ENCODE data around the gene PTGR2. TPM values are rescaled to one million over a fixed set of nuclear protein-coding genes. Genes with fewer than 3 reads are reported as not detected.
A peak's percentile ranks its signal among the peaks of the same experiment; 100 is the strongest.
"Not testable (repeated sequence)": the region's sequence is repeated elsewhere in the genome, so short reads cannot be mapped to it uniquely, and the experiment has no call there.

Gene PTGR2
- total and polyA plus RNA-seq, 2 donors (not counting 1 experiment from before 2014, with no cell fraction given) = 5.6 to 7.9 TPM

GRCh38 chr14:73865534-73866113 lies 14.0 kb downstream of the PTGR2 start:
- Histone ChIP-seq H3K4me3 (replicated peaks in 1 of 4; ENCODE audit: control extremely low read depth in 1 of 4, insufficient read depth in 1 of 4, low read depth in 3 of 4, low read length in 4 of 4) (no peak overlapping the region), H3K9ac (ENCODE audit: insufficient read depth, low read length) (no peak overlapping the region), H2AFZ (ENCODE audit: low read length) (no peak overlapping the region), H3K4me1 (ENCODE audit: control insufficient read depth, extremely low read depth, insufficient read depth, low read length) (no peaks in the 10 kb centered on the region), H3K4me2 (ENCODE audit: extremely low read depth, insufficient read depth, low read length) (no peak overlapping the region), H4K20me1 (ENCODE audit: control insufficient read depth, extremely low read depth, insufficient read depth, low read length) (no peaks in the 10 kb centered on the region), H3K27me3 (ENCODE audit: control insufficient read depth, insufficient read depth, low read length) (no peaks in the 10 kb centered on the region), H3K9me3 (ENCODE audit: control insufficient read depth, insufficient read depth, low read depth, low read length) (no peaks in the 10 kb centered on the region), H3K27ac (ENCODE audit: insufficient read depth, low read length) (no peak overlapping the region), H3K79me2 (ENCODE audit: control insufficient read depth, insufficient read depth, low read length) (no peaks in the 10 kb centered on the region), H3K36me3 (ENCODE audit: control insufficient read depth, insufficient read depth, low read length) (peaks cover 2% of the 10 kb centered on the region)
- TF ChIP-seq CTCF (conservative IDR thresholded peaks at IDR 0.05 in 1 of 2, IDR thresholded peaks at IDR 0.05 in 1 of 2; ENCODE audit: low read depth in 1 of 2, low read length in 2 of 2) = no peak
- TF ChIP-seq EZH2 (IDR thresholded peaks at IDR 0.05; ENCODE audit: low read length, missing control alignments) = no peak
- DNase-seq (ENCODE audit: low read depth in 2 of 2) = no peak

GRCh38 chr14:73869754-73870153 lies 18.1 kb downstream of the PTGR2 start:
- not testable (repeated sequence) for H3K4me1 ChIP-seq (ENCODE audit: control insufficient read depth, extremely low read depth, insufficient read depth, low read length); H4K20me1 ChIP-seq (ENCODE audit: control insufficient read depth, extremely low read depth, insufficient read depth, low read length); H2AFZ ChIP-seq (ENCODE audit: low read length); H3K79me2 ChIP-seq (ENCODE audit: control insufficient read depth, insufficient read depth, low read length); H3K27ac ChIP-seq (ENCODE audit: insufficient read depth, low read length); H3K27me3 ChIP-seq (ENCODE audit: control insufficient read depth, insufficient read depth, low read length); H3K9ac ChIP-seq (ENCODE audit: insufficient read depth, low read length); DNase-seq (ENCODE audit: low read depth in 2 of 2); H3K36me3 ChIP-seq (ENCODE audit: control insufficient read depth, insufficient read depth, low read length); H3K4me3 ChIP-seq (replicated peaks in 1 of 4; ENCODE audit: control extremely low read depth in 1 of 4, insufficient read depth in 1 of 4, low read depth in 3 of 4, low read length in 4 of 4); H3K9me3 ChIP-seq (ENCODE audit: control insufficient read depth, insufficient read depth, low read depth, low read length); H3K4me2 ChIP-seq (ENCODE audit: extremely low read depth, insufficient read depth, low read length)

GRCh38 chr14:73870525-73871235 lies 19.0 kb downstream of the PTGR2 start:
- Histone ChIP-seq H3K9me3 (ENCODE audit: control insufficient read depth, insufficient read depth, low read depth, low read length) (no peaks in the 10 kb centered on the region), H3K4me3 (replicated peaks in 1 of 4; ENCODE audit: control extremely low read depth in 1 of 4, insufficient read depth in 1 of 4, low read depth in 3 of 4, low read length in 4 of 4) (no peak overlapping the region), H3K9ac (ENCODE audit: insufficient read depth, low read length) (no peak overlapping the region), H3K36me3 (ENCODE audit: control insufficient read depth, insufficient read depth, low read length) (no peaks in the 10 kb centered on the region), H3K79me2 (ENCODE audit: control insufficient read depth, insufficient read depth, low read length) (no peaks in the 10 kb centered on the region), H4K20me1 (ENCODE audit: control insufficient read depth, extremely low read depth, insufficient read depth, low read length) (no peaks in the 10 kb centered on the region), H3K4me1 (ENCODE audit: control insufficient read depth, extremely low read depth, insufficient read depth, low read length) (no peaks in the 10 kb centered on the region), H3K4me2 (ENCODE audit: extremely low read depth, insufficient read depth, low read length) (no peak overlapping the region), H3K27ac (ENCODE audit: insufficient read depth, low read length) (no peak overlapping the region), H3K27me3 (ENCODE audit: control insufficient read depth, insufficient read depth, low read length) (no peaks in the 10 kb centered on the region), H2AFZ (ENCODE audit: low read length) (no peak overlapping the region)
- DNase-seq (ENCODE audit: low read depth in 2 of 2) = peak in 1 of 2 donors; percentile 14
- TF ChIP-seq CTCF (conservative IDR thresholded peaks at IDR 0.05 in 1 of 2, IDR thresholded peaks at IDR 0.05 in 1 of 2; ENCODE audit: low read depth in 1 of 2, low read length in 2 of 2) (no peak), EZH2 (IDR thresholded peaks at IDR 0.05; ENCODE audit: low read length, missing control alignments) (no peak)
